Ovary (tissue), 9 donors: Measurements from ENCODE around the gene IKZF1. TPM values are rescaled to one million over a fixed set of nuclear protein-coding genes. Genes with fewer than 3 reads are reported as not detected.

Experiments used
- DNase-seq, 5 donors: peaks; one replicate each; pipeline ENCODE4 v3.0.0-alpha.2; 2019 to 2020
- H3K27ac ChIP-seq, 2 donors: fragments of 200-600 bp; one replicate each; pipeline versions ENCODE4 v1.5.1 to v1.8.0; 2019 to 2022
- H3K27me3 ChIP-seq: fragments of 200-600 bp; one replicate; pipeline ENCODE4 v1.8.0; 2022
- H3K36me3 ChIP-seq: fragments of 200-600 bp; sonication (generic); one replicate; pipeline ENCODE4 v1.5.1; 2019
- H3K4me1 ChIP-seq: one replicate; pipeline ENCODE4 v1.8.1; 2013; ENCODE audit warnings: mild to moderate bottlenecking, moderate library complexity; ENCODE audit not compliant: insufficient read depth
- H3K4me3 ChIP-seq: fragments of 200-600 bp; sonication (generic); one replicate; pipeline ENCODE4 v1.5.1; 2017
- H3K9me3 ChIP-seq, 2 donors: fragments of 200-600 bp in 1 of 2; sonication (generic) in 1 of 2; one replicate each; pipeline versions ENCODE4 v1.5.1 to v1.8.1; 2013 to 2019; ENCODE audit warnings: mild to moderate bottlenecking in 1 of 2, moderate library complexity in 1 of 2
- CTCF ChIP-seq, 3 donors: fragments of 450-650 bp in 2 of 3; fragments of 200-600 bp in 1 of 3; IDR thresholded peaks; one replicate each; pipeline versions ENCODE4 v1.5.1 to v1.8.0; 2016 to 2022; ENCODE audit warnings: antibody characterized with exemption in 3 of 3, mild to moderate bottlenecking in 1 of 3
- EP300 ChIP-seq: sonication (generic); formaldehyde crosslinking; IDR thresholded peaks from one replicate; pipeline ENCODE4 v1.6.1; 2017; ENCODE audit warnings: antibody characterized with exemption
- POLR2A ChIP-seq: fragments of 450-650 bp; IDR thresholded peaks from one replicate; pipeline ENCODE4 v1.6.1; 2017; ENCODE audit warnings: antibody characterized with exemption, mild to moderate bottlenecking, moderate library complexity
- WGBS, 3 donors: extraction: QIAGEN DNeasy Blood & Tissue Kit in 1 of 3; methylation state at CpG; one replicate each; pipeline versions ENCODE4 v1.1.5 to v1.1.7; 2013 to 2017; 5-methylcytosine and 5-hydroxymethylcytosine counted together
- intact Hi-C, 4 donors: fragments of 100-400 bp; cut with DNase I; formaldehyde crosslinking; loops; one replicate each; pipeline versions ENCODE4 v1.11.0 to v1.15.1; 2022 to 2023
- polyA plus RNA-seq, 2 donors: library from polyadenylated mRNA; stranded (reverse); fragments of 200-250 nt in 1 of 2; fragments of 350-450 nt in 1 of 2; fragmentation: Illumina TruSeq in 1 of 2; extraction: RNeasy Lipid Tissue Mini Kit (QIAGEN cat#74804) in 1 of 2; gene quantifications; one replicate each; pipeline ENCODE4 v1.2.3, GENCODE V29; 2013 to 2014
- total RNA-seq, 7 donors: library from RNA; depleted of rRNA in 2 of 7; stranded (reverse); fragments of >200 nt in 2 of 7; fragmentation: NEBNext Ultra II Directional in 3 of 7; extraction: Animal tissue kit (Norgen Biotek cat#: 25700) in 3 of 7; gene quantifications; one replicate each; pipeline versions ENCODE4 v1.1.0 to v1.2.4, GENCODE V29; 2016 to 2023
- donor health status: DM: no; HTN: no; CAD: no; lungs with moderate emphysema.
- donor health status: DM: no; HTN: no; CAD: no.
- donor health status: Bipolar disorder and iron deficiency.
- donor health status: DM: yes; HTN: yes; CAD: no.
- donor health status: DM: no; HTN: no; CAD: no.
- donor health status: DM: yes; HTN: yes; CAD: no.

The IKZF1 gene
- total and polyA plus RNA-seq, 9 donors: 0.59 to 7.5 (median 3.3) TPM

GRCh38 chr7:50355817-50356178 lies 51.3 kb downstream of the IKZF1 start:
- no peaks in the 10 kb centered on the region for H3K27me3 ChIP-seq
- H3K4me3 ChIP-seq: no peak overlapping the region
- DNase-seq: no peak
- no peak overlapping the region for H3K27ac ChIP-seq
- H3K4me1 ChIP-seq: no peaks in the 10 kb centered on the region
- H3K9me3 ChIP-seq: no peaks in the 10 kb centered on the region
- TF ChIP-seq CTCF (IDR thresholded peaks at IDR 0.05): no peak
- TF ChIP-seq POLR2A: no peak
- TF ChIP-seq EP300: no peak
- WGBS, 3 donors: 15 to 26% (median 24%) methylated on average over 9 of the region's 9 CpGs
- intact Hi-C loops: no loop called here
- no peaks in the 10 kb centered on the region for H3K36me3 ChIP-seq

- no peak for DNase-seq
- no peaks in the 10 kb centered on the region for H3K27me3 ChIP-seq
- whole genome bisulfite sequencing, 3 donors: 88 to 90% (median 88%) methylated on average over 15 of the region's 15 CpGs
- H3K4me3 ChIP-seq: no peak overlapping the region
- H3K4me1 ChIP-seq: no peaks in the 10 kb centered on the region
- no peaks in the 10 kb centered on the region for H3K9me3 ChIP-seq
- no peaks in the 10 kb centered on the region for H3K36me3 ChIP-seq
- intact Hi-C loops: no loop called here
- TF ChIP-seq CTCF (IDR thresholded peaks at IDR 0.05) (no peak), POLR2A (no peak), EP300 (no peak)
- H3K27ac ChIP-seq: no peak overlapping the region
These were observed 51.9 kb downstream of the IKZF1 start for GRCh38 chr7:50356212-50356944.

GRCh38 chr7:50356945-50357268 lies 52.4 kb downstream of the IKZF1 start:
- intact Hi-C loops: no loop called here
- no peak overlapping the region for H3K27ac ChIP-seq
- no peaks in the 10 kb centered on the region for H3K4me1 ChIP-seq
- 88 to 92% (median 88%) methylated on average over 7 of the region's 7 CpGs for WGBS, 3 donors
- no peaks in the 10 kb centered on the region for H3K9me3 ChIP-seq
- H3K4me3 ChIP-seq: no peak overlapping the region
- H3K27me3 ChIP-seq: no peaks in the 10 kb centered on the region
- H3K36me3 ChIP-seq: no peaks in the 10 kb centered on the region
- DNase-seq: no peak
- TF ChIP-seq POLR2A (no peak), CTCF (IDR thresholded peaks at IDR 0.05) (no peak), EP300 (no peak)

- H3K27me3 ChIP-seq: no peaks in the 10 kb centered on the region
- no peaks in the 10 kb centered on the region for H3K4me1 ChIP-seq
- H3K9me3 ChIP-seq: no peaks in the 10 kb centered on the region
- H3K4me3 ChIP-seq: no peak overlapping the region
- DNase-seq: no peak
- no peaks in the 10 kb centered on the region for H3K36me3 ChIP-seq
- intact Hi-C loops: no loop called here
- H3K27ac ChIP-seq: no peak overlapping the region
- 84 to 86% (median 85%) methylated on average over 8 of the region's 8 CpGs for WGBS, 3 donors
- TF ChIP-seq CTCF (IDR thresholded peaks at IDR 0.05) (no peak), POLR2A (no peak), EP300 (no peak)
These were observed 52.9 kb downstream of the IKZF1 start for GRCh38 chr7:50357426-50357825.
